Measurements from ENCODE around the gene LHFPL2.

Gene LHFPL2

GRCh38 chr5:78540335-78541085 is 108.1 kb downstream of the LHFPL2 start:
- Histone ChIP-seq H3K27ac (ENCODE audit: low read depth, low read length) (no peak overlapping the region), H2AK5ac (ENCODE audit: low read length) (no peak overlapping the region), H2BK5ac (ENCODE audit: low read length) (no peak overlapping the region), H3K4me3 (ENCODE audit: low read length) (no peak overlapping the region), H3K9ac (ENCODE audit: low read length) (no peak overlapping the region), H3K4me2 (ENCODE audit: low read length) (no peak overlapping the region), H3K79me1 (ENCODE audit: low read length) (peaks cover 12% of the 10 kb centered on the region), H4K5ac (ENCODE audit: low read length) (no peak overlapping the region), H3K27me3 (ENCODE audit: insufficient read depth, low read length, poor library complexity) (no peaks in the 10 kb centered on the region), H2BK120ac (ENCODE audit: low read depth, low read length) (no peak overlapping the region), H3K36me3 (ENCODE audit: control insufficient read depth, insufficient read depth, low read length) (no peaks in the 10 kb centered on the region), H3K79me2 (ENCODE audit: control insufficient read depth, insufficient read depth, low read length) (no peaks in the 10 kb centered on the region), H2BK15ac (replicated peaks; ENCODE audit: low read depth) (no peak overlapping the region), H4K8ac (ENCODE audit: low read depth, low read length) (no peak overlapping the region), H3K18ac (ENCODE audit: low read length) (no peak overlapping the region), H3K23ac (ENCODE audit: low read length) (no peak overlapping the region), H3K4me1 (ENCODE audit: control insufficient read depth, low read depth, low read length) (peaks cover 2% of the 10 kb centered on the region), H3K4ac (ENCODE audit: low read depth, low read length) (no peak overlapping the region), H3K56ac (ENCODE audit: low read length) (no peak overlapping the region)
- DNase-seq: no peak
- WGBS (ENCODE audit: extremely low coverage, insufficient coverage, low lambda C conversion rate): no CpG with 5 or more reads among the region's 7 CpGs

GRCh38 chr5:78538240-78538850 is 110.2 kb downstream of the LHFPL2 start:
- Histone ChIP-seq H3K4me2 (ENCODE audit: low read length) (no peak overlapping the region), H3K4me3 (ENCODE audit: low read length) (no peak overlapping the region), H2BK15ac (replicated peaks; ENCODE audit: low read depth) (no peak overlapping the region), H3K9ac (ENCODE audit: low read length) (no peak overlapping the region), H2BK5ac (ENCODE audit: low read length) (no peak overlapping the region), H2AK5ac (ENCODE audit: low read length) (no peak overlapping the region), H4K5ac (ENCODE audit: low read length) (no peak overlapping the region), H3K27ac (ENCODE audit: low read depth, low read length) (no peak overlapping the region), H3K23ac (ENCODE audit: low read length) (no peak overlapping the region), H3K36me3 (ENCODE audit: control insufficient read depth, insufficient read depth, low read length) (no peaks in the 10 kb centered on the region), H3K56ac (ENCODE audit: low read length) (no peak overlapping the region), H4K8ac (ENCODE audit: low read depth, low read length) (no peak overlapping the region), H2BK120ac (ENCODE audit: low read depth, low read length) (no peak overlapping the region), H3K18ac (ENCODE audit: low read length) (no peak overlapping the region), H3K27me3 (ENCODE audit: insufficient read depth, low read length, poor library complexity) (no peaks in the 10 kb centered on the region), H3K79me2 (ENCODE audit: control insufficient read depth, insufficient read depth, low read length) (no peaks in the 10 kb centered on the region), H3K4me1 (ENCODE audit: control insufficient read depth, low read depth, low read length) (peaks cover 2% of the 10 kb centered on the region), H3K79me1 (ENCODE audit: low read length) (peaks cover 7% of the 10 kb centered on the region), H3K4ac (ENCODE audit: low read depth, low read length) (no peak overlapping the region)
- WGBS (ENCODE audit: extremely low coverage, insufficient coverage, low lambda C conversion rate): no CpG with 5 or more reads among the region's 3 CpGs
- DNase-seq: no peak

GRCh38 chr5:78537821-78538220 is 110.8 kb downstream of the LHFPL2 start:
- peaks cover under 1% of the 10 kb centered on the region for H3K79me2 ChIP-seq (ENCODE audit: control insufficient read depth, insufficient read depth, low read length)
- H2BK5ac ChIP-seq (ENCODE audit: low read length): no peak overlapping the region
- H3K4me2 ChIP-seq (ENCODE audit: low read length): no peak overlapping the region
- H2BK120ac ChIP-seq (ENCODE audit: low read depth, low read length): no peak overlapping the region
- H3K36me3 ChIP-seq (ENCODE audit: control insufficient read depth, insufficient read depth, low read length): no peaks in the 10 kb centered on the region
- WGBS (ENCODE audit: extremely low coverage, insufficient coverage, low lambda C conversion rate): no CpG with 5 or more reads among the region's 5 CpGs
- DNase-seq: peak; percentile 71
- no peak overlapping the region for H3K4me3 ChIP-seq (ENCODE audit: low read length)
- H3K9ac ChIP-seq (ENCODE audit: low read length): no peak overlapping the region
- no peak overlapping the region for H3K23ac ChIP-seq (ENCODE audit: low read length)
- H2BK15ac ChIP-seq (replicated peaks; ENCODE audit: low read depth): no peak overlapping the region
- no peak overlapping the region for H4K5ac ChIP-seq (ENCODE audit: low read length)
- H4K8ac ChIP-seq (ENCODE audit: low read depth, low read length): no peak overlapping the region
- peaks cover 8% of the 10 kb centered on the region for H3K79me1 ChIP-seq (ENCODE audit: low read length)
- no peak overlapping the region for H3K56ac ChIP-seq (ENCODE audit: low read length)
- H3K18ac ChIP-seq (ENCODE audit: low read length): no peak overlapping the region
- H3K4ac ChIP-seq (ENCODE audit: low read depth, low read length): no peak overlapping the region
- no peak overlapping the region for H2AK5ac ChIP-seq (ENCODE audit: low read length)
- H3K27ac ChIP-seq (ENCODE audit: low read depth, low read length): no peak overlapping the region
- H3K4me1 ChIP-seq (ENCODE audit: control insufficient read depth, low read depth, low read length): peaks cover 2% of the 10 kb centered on the region
- H3K27me3 ChIP-seq (ENCODE audit: insufficient read depth, low read length, poor library complexity): no peaks in the 10 kb centered on the region

GRCh38 chr5:78537411-78537810 is 111.2 kb downstream of the LHFPL2 start:
- Histone ChIP-seq H4K5ac (ENCODE audit: low read length) (no peak overlapping the region), H3K18ac (ENCODE audit: low read length) (no peak overlapping the region), H3K27me3 (ENCODE audit: insufficient read depth, low read length, poor library complexity) (no peaks in the 10 kb centered on the region), H3K36me3 (ENCODE audit: control insufficient read depth, insufficient read depth, low read length) (no peaks in the 10 kb centered on the region), H2BK120ac (ENCODE audit: low read depth, low read length) (no peak overlapping the region), H3K56ac (ENCODE audit: low read length) (no peak overlapping the region), H2BK5ac (ENCODE audit: low read length) (no peak overlapping the region), H2AK5ac (ENCODE audit: low read length) (no peak overlapping the region), H3K4me1 (ENCODE audit: control insufficient read depth, low read depth, low read length) (no peaks in the 10 kb centered on the region), H3K23ac (ENCODE audit: low read length) (no peak overlapping the region), H3K79me2 (ENCODE audit: control insufficient read depth, insufficient read depth, low read length) (peaks cover 3% of the 10 kb centered on the region), H3K9ac (ENCODE audit: low read length) (no peak overlapping the region), H3K4me3 (ENCODE audit: low read length) (no peak overlapping the region), H2BK15ac (replicated peaks; ENCODE audit: low read depth) (no peak overlapping the region), H4K8ac (ENCODE audit: low read depth, low read length) (no peak overlapping the region), H3K79me1 (ENCODE audit: low read length) (peaks cover 10% of the 10 kb centered on the region), H3K4me2 (ENCODE audit: low read length) (no peak overlapping the region), H3K27ac (ENCODE audit: low read depth, low read length) (no peak overlapping the region), H3K4ac (ENCODE audit: low read depth, low read length) (no peak overlapping the region)
- no CpG with 5 or more reads among the region's 5 CpGs for WGBS (ENCODE audit: extremely low coverage, insufficient coverage, low lambda C conversion rate)
- no peak for DNase-seq

- Histone ChIP-seq H2BK5ac (ENCODE audit: low read length) (no peak overlapping the region), H3K27ac (ENCODE audit: low read depth, low read length) (no peak overlapping the region), H3K18ac (ENCODE audit: low read length) (no peak overlapping the region), H3K4me3 (ENCODE audit: low read length) (no peak overlapping the region), H3K4me2 (ENCODE audit: low read length) (no peak overlapping the region), H3K23ac (ENCODE audit: low read length) (no peak overlapping the region), H3K36me3 (ENCODE audit: control insufficient read depth, insufficient read depth, low read length) (no peaks in the 10 kb centered on the region), H3K9ac (ENCODE audit: low read length) (no peak overlapping the region), H4K5ac (ENCODE audit: low read length) (no peak overlapping the region), H3K56ac (ENCODE audit: low read length) (no peak overlapping the region), H2AK5ac (ENCODE audit: low read length) (no peak overlapping the region), H4K8ac (ENCODE audit: low read depth, low read length) (no peak overlapping the region), H3K79me2 (ENCODE audit: control insufficient read depth, insufficient read depth, low read length) (peaks cover 3% of the 10 kb centered on the region), H2BK15ac (replicated peaks; ENCODE audit: low read depth) (no peak overlapping the region), H3K27me3 (ENCODE audit: insufficient read depth, low read length, poor library complexity) (no peaks in the 10 kb centered on the region), H3K79me1 (ENCODE audit: low read length) (peaks cover 11% of the 10 kb centered on the region), H2BK120ac (ENCODE audit: low read depth, low read length) (no peak overlapping the region), H3K4me1 (ENCODE audit: control insufficient read depth, low read depth, low read length) (no peaks in the 10 kb centered on the region), H3K4ac (ENCODE audit: low read depth, low read length) (no peak overlapping the region)
- WGBS (ENCODE audit: extremely low coverage, insufficient coverage, low lambda C conversion rate): no CpG with 5 or more reads among the region's 7 CpGs
- DNase-seq: no peak
Observed at GRCh38 chr5:78536661-78537196, 111.8 kb downstream of the LHFPL2 start.
